BE2C (cell line): Measurements from ENCODE around the gene BRINP2.

Source experiments
- DNase-seq: peaks from one replicate; pipeline ENCODE4 v3.0.0-alpha.2; 2020
- H3K27me3 ChIP-seq: fragments of 250-450 bp; sonication (Bioruptor Pico); 2 replicates; pipeline ENCODE4 v1.5.1; 2020; ENCODE audit warnings: mild to moderate bottlenecking
- H3K36me3 ChIP-seq: fragments of 250-450 bp; sonication (Bioruptor Pico); 2 replicates; pipeline ENCODE4 v1.5.1; 2020; ENCODE audit warnings: mild to moderate bottlenecking
- H3K4me1 ChIP-seq: fragments of 250-450 bp; sonication (Bioruptor Pico); 2 replicates; pipeline ENCODE4 v1.5.1; 2020
- H3K4me3 ChIP-seq: 2 replicates; pipeline ENCODE4 v1.5.1; 2011; ENCODE audit warnings: low read depth, low read length
- H3K9me3 ChIP-seq: fragments of 250-450 bp; sonication (Bioruptor Pico); 2 replicates; pipeline ENCODE4 v1.5.1; 2020
- TF ChIP-seq, protein P1 (sequence below): IDR thresholded peaks from 2 replicates; pipeline ENCODE4 v1.5.1; 2012; ENCODE audit warnings: mild to moderate bottlenecking, low read depth, low read length

Gene BRINP2

DNA sequence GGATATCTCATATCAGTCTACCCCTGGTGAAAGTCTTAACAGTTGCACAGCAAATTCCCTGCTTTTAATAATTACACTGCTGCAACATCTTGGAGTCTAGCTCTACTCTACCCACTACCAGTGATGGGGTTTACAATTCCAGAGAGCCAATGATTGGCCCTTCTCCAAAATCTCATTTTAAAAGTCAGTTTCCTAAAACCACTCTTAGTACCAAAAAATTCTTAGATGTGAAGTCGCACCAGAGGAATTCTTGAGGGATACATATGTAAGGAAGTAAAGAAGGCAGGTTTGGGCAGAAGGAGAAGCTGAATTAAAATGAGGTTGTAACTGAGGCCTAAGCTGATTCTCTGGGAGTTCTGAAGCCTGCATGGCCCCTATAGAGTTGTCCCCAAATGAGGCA lies 129.7 kb downstream of the BRINP2 start:
- Histone ChIP-seq H3K27me3 (no peaks in the 10 kb centered on the region), H3K4me3 (no peak overlapping the region), H3K36me3 (no peaks in the 10 kb centered on the region), H3K4me1 (no peaks in the 10 kb centered on the region), H3K9me3 (no peaks in the 10 kb centered on the region; the same call in 1 of the 2 replicates)
- DNase-seq: no peak
- TF ChIP-seq, protein P1, sequence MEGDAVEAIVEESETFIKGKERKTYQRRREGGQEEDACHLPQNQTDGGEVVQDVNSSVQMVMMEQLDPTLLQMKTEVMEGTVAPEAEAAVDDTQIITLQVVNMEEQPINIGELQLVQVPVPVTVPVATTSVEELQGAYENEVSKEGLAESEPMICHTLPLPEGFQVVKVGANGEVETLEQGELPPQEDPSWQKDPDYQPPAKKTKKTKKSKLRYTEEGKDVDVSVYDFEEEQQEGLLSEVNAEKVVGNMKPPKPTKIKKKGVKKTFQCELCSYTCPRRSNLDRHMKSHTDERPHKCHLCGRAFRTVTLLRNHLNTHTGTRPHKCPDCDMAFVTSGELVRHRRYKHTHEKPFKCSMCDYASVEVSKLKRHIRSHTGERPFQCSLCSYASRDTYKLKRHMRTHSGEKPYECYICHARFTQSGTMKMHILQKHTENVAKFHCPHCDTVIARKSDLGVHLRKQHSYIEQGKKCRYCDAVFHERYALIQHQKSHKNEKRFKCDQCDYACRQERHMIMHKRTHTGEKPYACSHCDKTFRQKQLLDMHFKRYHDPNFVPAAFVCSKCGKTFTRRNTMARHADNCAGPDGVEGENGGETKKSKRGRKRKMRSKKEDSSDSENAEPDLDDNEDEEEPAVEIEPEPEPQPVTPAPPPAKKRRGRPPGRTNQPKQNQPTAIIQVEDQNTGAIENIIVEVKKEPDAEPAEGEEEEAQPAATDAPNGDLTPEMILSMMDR: no peak

DNA sequence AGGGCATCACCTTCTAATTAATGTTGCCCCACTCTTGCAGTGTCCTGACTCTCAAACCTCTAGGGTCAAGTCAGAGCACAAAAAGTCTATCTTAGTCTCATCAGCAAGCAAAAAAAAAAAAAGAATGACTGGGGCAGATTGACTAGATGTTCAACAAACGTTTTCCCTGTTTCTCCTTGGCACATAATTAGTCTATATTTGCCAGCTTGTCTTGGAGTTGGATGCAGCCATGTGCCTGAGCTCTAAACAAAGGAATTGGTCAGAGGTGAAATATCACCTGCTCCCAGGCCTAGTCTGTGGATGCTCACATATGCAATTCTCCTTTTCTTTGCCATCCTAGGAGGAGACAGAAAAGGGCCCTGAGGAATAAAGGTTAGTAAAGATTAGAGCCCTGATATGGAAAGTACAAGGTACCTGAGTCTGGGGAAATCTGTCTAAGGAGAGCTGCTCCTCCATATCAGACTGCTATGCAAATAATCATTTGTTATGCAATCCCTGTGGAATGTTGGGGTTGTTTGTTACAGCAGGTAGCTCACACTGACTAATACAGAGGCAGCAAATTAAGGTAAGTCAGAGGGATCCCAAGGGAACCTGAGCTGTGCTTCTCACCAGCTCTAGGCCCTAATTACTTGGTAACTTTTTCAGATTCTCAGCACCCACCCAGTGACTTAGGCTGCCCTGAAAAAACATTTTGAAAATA lies 130.8 kb downstream of the BRINP2 start:
- no peaks in the 10 kb centered on the region for H3K27me3 ChIP-seq
- H3K4me1 ChIP-seq: no peaks in the 10 kb centered on the region
- no peaks in the 10 kb centered on the region; the same call in 1 of the 2 replicates for H3K9me3 ChIP-seq
- TF ChIP-seq, protein P1: no peak
- H3K4me3 ChIP-seq: no peak overlapping the region
- no peaks in the 10 kb centered on the region for H3K36me3 ChIP-seq
- no peak for DNase-seq

DNA sequence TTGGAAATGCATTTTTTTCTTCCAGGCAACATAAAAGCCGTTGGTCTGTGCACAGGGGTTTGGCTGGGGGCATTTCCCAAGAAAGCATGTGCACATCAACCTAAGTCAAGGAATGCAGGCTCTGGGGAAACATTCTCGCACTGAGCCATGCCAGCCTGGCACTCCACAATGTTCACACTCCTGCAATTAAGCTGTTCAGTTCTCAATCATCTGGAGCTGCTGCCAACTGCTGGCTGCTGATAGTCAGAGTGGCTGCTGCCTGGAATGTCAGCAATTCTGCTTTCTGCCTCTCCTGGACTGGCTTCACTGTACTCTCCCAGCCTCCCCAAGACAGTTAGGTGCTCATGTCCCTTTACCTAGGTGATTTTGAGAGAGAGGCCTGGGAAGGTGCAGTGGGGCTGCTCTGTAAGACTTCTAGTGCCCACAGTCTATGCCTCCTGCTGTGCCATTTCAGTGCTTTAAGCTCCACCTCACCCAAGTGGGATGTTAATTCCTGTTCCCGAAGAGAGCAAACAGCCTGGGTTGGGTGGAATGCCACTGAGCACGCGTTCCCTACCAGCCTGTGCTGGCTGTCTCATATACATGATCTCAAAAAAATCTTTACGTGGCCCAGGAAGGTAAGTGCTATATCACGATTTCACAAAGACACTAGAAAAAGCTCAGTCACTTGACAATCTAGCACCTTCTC lies 131.7 kb downstream of the BRINP2 start:
- no peaks in the 10 kb centered on the region for H3K27me3 ChIP-seq
- DNase-seq: no peak
- TF ChIP-seq, protein P1: no peak
- no peaks in the 10 kb centered on the region for H3K4me1 ChIP-seq
- no peak overlapping the region for H3K4me3 ChIP-seq
- no peaks in the 10 kb centered on the region; the same call in 1 of the 2 replicates for H3K9me3 ChIP-seq
- no peaks in the 10 kb centered on the region for H3K36me3 ChIP-seq

DNA sequence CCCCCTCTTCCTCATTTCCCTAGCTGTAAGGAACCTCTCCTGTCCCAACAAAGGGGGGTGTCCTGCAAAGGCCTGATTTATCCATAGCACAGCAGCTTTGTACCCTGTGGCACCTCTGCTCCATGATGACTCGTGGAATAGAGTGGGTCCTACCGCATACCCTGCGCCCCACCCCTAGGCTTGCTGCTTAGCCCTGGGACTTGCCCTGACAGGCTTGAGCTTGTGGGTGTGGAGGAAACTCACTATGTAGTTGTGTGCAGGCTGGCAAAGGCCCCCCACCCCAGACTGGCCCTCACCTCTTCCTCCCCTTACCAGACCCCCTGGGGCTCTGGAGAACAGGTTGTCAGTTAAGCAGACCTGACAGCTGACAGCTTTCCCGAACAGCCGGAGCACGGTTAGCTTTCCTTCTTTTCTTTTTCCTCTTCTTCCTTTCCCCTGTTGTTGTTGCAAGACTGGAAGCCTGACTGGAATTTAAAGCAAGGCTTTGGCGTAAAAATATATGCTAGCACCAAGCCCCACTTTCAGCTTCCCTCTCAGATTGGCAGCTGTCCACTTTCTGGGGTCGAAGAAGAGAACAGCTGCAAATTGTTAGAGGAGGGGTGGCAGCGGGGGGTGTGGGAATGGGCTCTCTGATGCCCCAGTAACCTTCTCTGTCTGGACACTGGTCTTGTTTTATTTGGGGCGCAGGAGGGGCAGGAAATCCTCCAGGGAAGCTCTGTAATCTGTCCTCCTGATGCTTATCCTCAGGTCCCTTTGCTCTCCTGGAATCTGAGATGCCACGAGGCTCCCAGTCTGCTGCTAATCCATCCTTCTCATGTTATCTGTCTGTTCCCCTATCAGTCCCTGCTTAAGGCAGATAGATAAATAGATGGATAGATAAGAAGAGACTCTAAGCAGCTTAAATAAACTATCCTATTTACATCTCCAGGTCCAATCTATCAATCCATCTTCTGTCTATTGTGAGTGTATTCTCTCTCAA lies 134.6 kb downstream of the BRINP2 start:
- no peaks in the 10 kb centered on the region for H3K4me1 ChIP-seq
- TF ChIP-seq, protein P1: no peak
- no peak for DNase-seq
- no peaks in the 10 kb centered on the region for H3K36me3 ChIP-seq
- H3K4me3 ChIP-seq: no peak overlapping the region
- no peaks in the 10 kb centered on the region for H3K27me3 ChIP-seq
- no peaks in the 10 kb centered on the region; the same call in 1 of the 2 replicates for H3K9me3 ChIP-seq

DNA sequence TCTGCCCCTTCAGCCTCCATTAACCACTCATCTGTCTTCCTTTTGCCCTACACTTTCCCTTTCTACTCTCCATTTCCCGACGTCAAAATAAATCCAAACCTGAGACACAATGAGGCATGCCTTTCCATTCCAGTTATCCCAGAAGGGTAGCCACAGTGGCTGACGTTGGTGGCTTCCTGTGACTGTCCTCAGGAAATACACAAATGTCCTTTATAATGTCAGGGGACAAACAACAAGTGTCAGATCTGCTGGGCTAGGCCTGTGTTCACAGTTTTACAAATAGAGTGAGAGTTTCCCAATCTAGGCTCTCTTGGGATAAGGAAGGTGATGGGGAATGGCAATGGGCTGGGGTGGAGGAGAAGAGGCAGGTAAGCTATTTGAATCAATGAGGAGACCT lies 135.3 kb downstream of the BRINP2 start:
- no peaks in the 10 kb centered on the region for H3K4me1 ChIP-seq
- no peak overlapping the region for H3K4me3 ChIP-seq
- TF ChIP-seq, protein P1: no peak
- no peaks in the 10 kb centered on the region for H3K27me3 ChIP-seq
- H3K9me3 ChIP-seq: no peaks in the 10 kb centered on the region; the same call in 1 of the 2 replicates
- no peak for DNase-seq
- no peaks in the 10 kb centered on the region for H3K36me3 ChIP-seq
